Adrenal gland (tissue), 12 donors: ENCODE results near the gene GRAMD1C. TPM values are rescaled to one million over a fixed set of nuclear protein-coding genes. Genes with fewer than 3 reads are reported as not detected.
A peak's percentile ranks its signal among the peaks of the same experiment; 100 is the strongest.

Experiments
- DNase-seq, 7 donors: peaks; one replicate each; pipeline ENCODE4 v3.0.0-alpha.2; 2019 to 2020
- H3K27ac ChIP-seq, 5 donors: fragments of 200-600 bp; sonication (generic) in 4 of 5; 1 replicate in 3 of 5; 2 replicates in 2 of 5; pipeline versions ENCODE4 v1.5.1 to v1.8.0; 2016 to 2020; ENCODE audit warnings: mild to moderate bottlenecking in 1 of 5
- H3K27me3 ChIP-seq: fragments of 200-600 bp; 2 replicates; pipeline ENCODE4 v1.8.0; 2021
- H3K36me3 ChIP-seq, 2 donors: fragments of 200-600 bp; replicated peaks in 1 of 2; 1 replicate in 1 of 2; 2 replicates in 1 of 2; pipeline versions ENCODE4 v1.5.1 to v1.8.0; 2018 to 2022
- H3K4me1 ChIP-seq, 2 donors: fragments of 200-600 bp; replicated peaks in 1 of 2; 1 replicate in 1 of 2; 2 replicates in 1 of 2; pipeline versions ENCODE4 v1.5.1 to v1.8.0; 2018 to 2021
- H3K4me3 ChIP-seq, 4 donors: fragments of 200-600 bp; sonication (generic) in 3 of 4; one replicate each; pipeline ENCODE4 v1.5.1; 2016 to 2018
- H3K9me3 ChIP-seq, 3 donors: fragments of 200-600 bp; sonication (generic) in 1 of 3; replicated peaks in 1 of 3; 1 replicate in 2 of 3; 2 replicates in 1 of 3; pipeline versions ENCODE4 v1.5.1 to v1.8.0; 2016 to 2021
- POLR2A ChIP-seq, 2 donors: fragments of 450-650 bp; IDR thresholded peaks; one replicate each; pipeline ENCODE4 v1.6.1; 2017; ENCODE audit warnings: antibody characterized with exemption in 2 of 2, mild to moderate bottlenecking in 2 of 2, moderate library complexity in 1 of 2
- WGBS, 4 donors: extraction: QIAGEN DNeasy Blood & Tissue Kit in 2 of 4; methylation state at CpG; one replicate each; pipeline versions ENCODE4 v1.1.5 to v1.1.7; 2013 to 2017; 5-methylcytosine and 5-hydroxymethylcytosine counted together
- intact Hi-C, 2 donors: fragments of 100-400 bp; cut with DNase I; formaldehyde crosslinking; loops; one replicate each; pipeline versions ENCODE4 v1.14.1 to v1.15.0; 2022 to 2023
- polyA plus RNA-seq, 3 donors: library from polyadenylated mRNA; stranded (reverse); fragments of 200-250 nt in 2 of 3; fragments of 350-450 nt in 1 of 3; fragmentation: Illumina TruSeq in 1 of 3; extraction: RNeasy Lipid Tissue Mini Kit (QIAGEN cat#74804) in 1 of 3; gene quantifications; one replicate each; pipeline ENCODE4 v1.2.3, GENCODE V29; 2013 to 2014
- total RNA-seq, 9 donors: library from RNA; depleted of rRNA in 4 of 9; stranded (reverse); fragments of >200 nt in 4 of 9; fragments of 120-200 nt in 1 of 9; fragmentation: NEBNext Ultra II Directional in 1 of 9; extraction: Animal tissue kit (Norgen Biotek cat#: 25700) in 1 of 9; gene quantifications; one replicate each; pipeline versions ENCODE4 v1.1.0 to v1.2.4, GENCODE V29; 2013 to 2023
- TF ChIP-seq, protein P1 (sequence below), 6 experiments: fragments of 450-650 bp in 4 of 6; fragments of 200-600 bp in 2 of 6; sonication (generic) in 1 of 6; IDR thresholded peaks; 1 replicate in 5 of 6; 2 replicates in 1 of 6; pipeline versions ENCODE4 v1.5.1 to v1.8.0; 2016 to 2021; ENCODE audit warnings: antibody characterized with exemption in 6 of 6, mild to moderate bottlenecking in 2 of 6, moderate library complexity in 1 of 6
- donor health status: healthy with polysubstance abuse.
- donor health status: Bipolar disorder and iron deficiency.
- donor health status: DM: yes; HTN: yes; CAD: no.
- donor health status: DM: no; HTN: no; CAD: no.
- donor health status: DM: no; HTN: no; CAD: no.
- donor health status: DM: yes; HTN: yes; CAD: no.

GRAMD1C gene
- total and polyA plus RNA-seq, 12 donors, result 1.4 to 12.6 (median 4.6) TPM

DNA sequence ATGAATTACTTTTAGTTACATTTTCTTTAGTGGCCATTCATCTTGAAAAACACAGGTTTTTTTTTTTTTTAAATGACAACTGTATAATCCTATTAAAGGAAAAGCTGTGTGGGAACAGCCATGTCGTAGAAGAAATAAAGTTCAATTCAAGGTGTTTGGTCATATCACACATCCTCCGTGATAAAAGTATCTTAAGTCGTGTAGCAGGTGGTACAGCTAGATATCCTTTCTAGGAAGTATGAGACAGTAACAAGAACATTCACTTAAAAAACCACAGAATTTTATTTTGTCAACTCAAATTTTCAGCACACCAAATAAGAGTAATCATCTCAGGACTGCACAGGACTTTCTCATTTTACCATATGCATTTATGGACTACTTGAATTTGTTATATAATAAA, 125.3 kb downstream of the GRAMD1C start:
- TF ChIP-seq, protein P1, sequence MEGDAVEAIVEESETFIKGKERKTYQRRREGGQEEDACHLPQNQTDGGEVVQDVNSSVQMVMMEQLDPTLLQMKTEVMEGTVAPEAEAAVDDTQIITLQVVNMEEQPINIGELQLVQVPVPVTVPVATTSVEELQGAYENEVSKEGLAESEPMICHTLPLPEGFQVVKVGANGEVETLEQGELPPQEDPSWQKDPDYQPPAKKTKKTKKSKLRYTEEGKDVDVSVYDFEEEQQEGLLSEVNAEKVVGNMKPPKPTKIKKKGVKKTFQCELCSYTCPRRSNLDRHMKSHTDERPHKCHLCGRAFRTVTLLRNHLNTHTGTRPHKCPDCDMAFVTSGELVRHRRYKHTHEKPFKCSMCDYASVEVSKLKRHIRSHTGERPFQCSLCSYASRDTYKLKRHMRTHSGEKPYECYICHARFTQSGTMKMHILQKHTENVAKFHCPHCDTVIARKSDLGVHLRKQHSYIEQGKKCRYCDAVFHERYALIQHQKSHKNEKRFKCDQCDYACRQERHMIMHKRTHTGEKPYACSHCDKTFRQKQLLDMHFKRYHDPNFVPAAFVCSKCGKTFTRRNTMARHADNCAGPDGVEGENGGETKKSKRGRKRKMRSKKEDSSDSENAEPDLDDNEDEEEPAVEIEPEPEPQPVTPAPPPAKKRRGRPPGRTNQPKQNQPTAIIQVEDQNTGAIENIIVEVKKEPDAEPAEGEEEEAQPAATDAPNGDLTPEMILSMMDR (IDR thresholded peaks at IDR 0.05), result no peak
- no peak for TF ChIP-seq POLR2A (IDR thresholded peaks at IDR 0.05)
- H3K36me3 ChIP-seq, result no peaks in the 10 kb centered on the region
- H3K27me3 ChIP-seq, result no peaks in the 10 kb centered on the region
- 92 to 98% (median 94%) methylated on average over 3 of the region's 3 CpGs for WGBS, 4 donors
- no peaks in the 10 kb centered on the region for H3K9me3 ChIP-seq
- intact Hi-C loops, result no loop called here
- no peak overlapping the region for H3K27ac ChIP-seq
- H3K4me1 ChIP-seq, result no peaks in the 10 kb centered on the region
- DNase-seq, result no peak
- no peak overlapping the region for H3K4me3 ChIP-seq

DNA sequence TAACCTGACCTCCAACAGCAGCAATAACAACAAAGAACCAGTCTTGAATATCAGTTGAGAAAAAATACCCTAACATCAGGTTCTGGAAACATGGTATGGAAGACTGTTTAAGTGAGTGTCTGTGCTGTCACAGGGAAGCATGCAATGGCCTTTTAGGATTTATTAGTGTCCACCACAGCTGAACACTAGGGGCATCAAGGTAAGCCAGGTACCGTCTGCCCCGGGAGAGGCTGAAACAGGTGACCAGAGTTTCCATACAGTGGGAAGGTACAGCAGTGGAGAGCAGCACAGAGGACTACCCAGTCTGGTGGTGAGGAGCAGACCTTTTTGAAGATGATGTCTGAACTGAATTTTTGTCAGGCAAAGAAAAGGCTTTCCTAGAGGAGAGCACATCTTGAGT, 127.6 kb downstream of the GRAMD1C start:
- intact Hi-C loops, result no loop called here
- no peaks in the 10 kb centered on the region for H3K4me1 ChIP-seq
- no peak for DNase-seq
- WGBS, 4 donors, result 88 to 91% (median 89%) methylated on average over 2 of the region's 2 CpGs
- H3K9me3 ChIP-seq, result no peaks in the 10 kb centered on the region
- H3K27ac ChIP-seq, result no peak overlapping the region
- no peak for TF ChIP-seq POLR2A (IDR thresholded peaks at IDR 0.05)
- TF ChIP-seq, protein P1 (IDR thresholded peaks at IDR 0.05), result no peak
- no peaks in the 10 kb centered on the region for H3K27me3 ChIP-seq
- H3K36me3 ChIP-seq, result no peaks in the 10 kb centered on the region
- no peak overlapping the region for H3K4me3 ChIP-seq

DNA sequence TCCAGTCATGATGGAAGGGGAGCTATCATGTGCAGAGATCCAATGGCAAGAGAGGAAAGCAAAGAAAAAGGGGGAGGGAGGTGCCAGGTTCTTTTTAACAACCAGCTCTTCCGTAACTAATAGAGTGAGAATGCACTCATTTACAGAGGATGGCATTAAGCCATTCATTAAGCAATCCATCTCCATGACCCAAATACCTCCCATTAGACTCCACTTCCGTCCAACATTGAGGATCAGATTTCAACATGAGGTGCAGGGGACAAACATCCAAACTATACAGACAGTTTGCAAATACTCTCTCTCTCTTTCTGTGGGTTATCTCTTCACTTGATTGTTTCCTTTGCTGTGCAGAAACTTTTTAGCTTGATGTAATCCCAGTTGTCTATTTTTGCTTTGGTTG, 130.4 kb downstream of the GRAMD1C start:
- no peak for TF ChIP-seq POLR2A (IDR thresholded peaks at IDR 0.05)
- TF ChIP-seq, protein P1 (IDR thresholded peaks at IDR 0.05), result no peak
- WGBS, 4 donors, result 32 to 50% (median 38%) methylated on average over 2 of the region's 2 CpGs
- intact Hi-C loops, result no loop called here

DNA sequence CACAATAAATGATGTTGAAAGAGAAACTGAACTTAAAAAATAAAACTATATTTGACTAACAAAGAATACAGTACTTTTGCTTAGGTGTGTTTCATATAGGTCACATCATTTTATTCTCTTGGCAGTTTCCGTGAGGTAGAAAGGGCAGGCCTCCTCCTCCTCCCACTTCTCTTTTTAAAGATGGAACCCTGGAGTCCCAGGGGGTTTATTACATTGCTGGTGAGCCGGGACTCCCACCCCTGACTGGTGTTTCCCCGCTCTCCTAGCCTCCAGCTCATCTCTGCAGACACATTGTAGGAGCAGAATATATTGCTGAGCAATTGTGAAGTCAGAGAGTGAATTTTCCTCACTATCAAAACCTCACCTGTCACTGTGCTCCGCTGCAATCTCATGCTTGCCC, 139.2 kb downstream of the GRAMD1C start:
- no peak for TF ChIP-seq POLR2A (IDR thresholded peaks at IDR 0.05)
- TF ChIP-seq, protein P1 (IDR thresholded peaks at IDR 0.05), result no peak
- H3K27ac ChIP-seq, result no peak overlapping the region
- 84 to 95% (median 92%) methylated on average over 4 of the region's 4 CpGs for WGBS, 4 donors
- H3K36me3 ChIP-seq, result no peaks in the 10 kb centered on the region
- H3K4me3 ChIP-seq, result no peak overlapping the region
- no peaks in the 10 kb centered on the region for H3K4me1 ChIP-seq
- no peaks in the 10 kb centered on the region for H3K27me3 ChIP-seq
- DNase-seq, result no peak
- peaks cover 0 to 6% (median 0%) of the 10 kb centered on the region in 3 donors for H3K9me3 ChIP-seq
- intact Hi-C loops, result no loop called here

More for the DNA sequence above, 130.4 kb downstream of the GRAMD1C start:
- Histone ChIP-seq H3K27ac (no peak overlapping the region), H3K36me3 (no peaks in the 10 kb centered on the region), H3K4me1 (no peaks in the 10 kb centered on the region), H3K9me3 (peaks cover 0 to 6% (median 0%) of the 10 kb centered on the region in 3 donors), H3K4me3 (no peak overlapping the region), H3K27me3 (no peaks in the 10 kb centered on the region)
- DNase-seq, result peak in 1 of 7 donors; percentile 4
